Measurements from ENCODE around the gene ACSBG1. TPM values are rescaled to one million over a fixed set of nuclear protein-coding genes. Genes with fewer than 3 reads are reported as not detected.
A peak's percentile ranks its signal among the peaks of the same experiment; 100 is the strongest.

ACSBG1 gene
- total RNA-seq, 2 donors from 2014 or later, result 7.4 TPM; not detected in 1

DNA sequence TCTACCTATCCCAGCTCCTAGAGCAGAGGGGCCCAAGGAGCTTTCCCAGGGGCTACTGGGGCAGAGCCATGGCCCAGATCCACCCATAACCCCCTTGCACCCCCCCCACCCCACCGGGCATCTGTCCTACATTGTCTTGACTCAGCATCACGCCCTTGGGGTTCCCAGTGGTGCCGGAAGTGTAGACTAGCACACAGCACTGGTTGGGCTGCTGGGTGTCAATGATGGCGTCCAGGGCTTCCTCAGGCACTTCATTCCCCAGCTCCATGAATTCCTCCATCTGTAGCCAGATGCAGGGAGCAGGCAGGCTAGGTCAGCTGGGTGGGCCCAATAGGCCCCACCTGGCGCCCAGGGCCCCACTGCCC is 52.0 kb downstream of the ACSBG1 start:
- no peaks in the 10 kb centered on the region for H3K36me3 ChIP-seq
- no peak overlapping the region for H3K27ac ChIP-seq
- no peaks in the 10 kb centered on the region for H3K27me3 ChIP-seq (replicated peaks; ENCODE audit: insufficient read depth)
- whole genome bisulfite sequencing, result 92% methylated on average over 5 of the region's 5 CpGs
- no peaks in the 10 kb centered on the region for H3K4me1 ChIP-seq (replicated peaks)
- TF ChIP-seq, protein P1, sequence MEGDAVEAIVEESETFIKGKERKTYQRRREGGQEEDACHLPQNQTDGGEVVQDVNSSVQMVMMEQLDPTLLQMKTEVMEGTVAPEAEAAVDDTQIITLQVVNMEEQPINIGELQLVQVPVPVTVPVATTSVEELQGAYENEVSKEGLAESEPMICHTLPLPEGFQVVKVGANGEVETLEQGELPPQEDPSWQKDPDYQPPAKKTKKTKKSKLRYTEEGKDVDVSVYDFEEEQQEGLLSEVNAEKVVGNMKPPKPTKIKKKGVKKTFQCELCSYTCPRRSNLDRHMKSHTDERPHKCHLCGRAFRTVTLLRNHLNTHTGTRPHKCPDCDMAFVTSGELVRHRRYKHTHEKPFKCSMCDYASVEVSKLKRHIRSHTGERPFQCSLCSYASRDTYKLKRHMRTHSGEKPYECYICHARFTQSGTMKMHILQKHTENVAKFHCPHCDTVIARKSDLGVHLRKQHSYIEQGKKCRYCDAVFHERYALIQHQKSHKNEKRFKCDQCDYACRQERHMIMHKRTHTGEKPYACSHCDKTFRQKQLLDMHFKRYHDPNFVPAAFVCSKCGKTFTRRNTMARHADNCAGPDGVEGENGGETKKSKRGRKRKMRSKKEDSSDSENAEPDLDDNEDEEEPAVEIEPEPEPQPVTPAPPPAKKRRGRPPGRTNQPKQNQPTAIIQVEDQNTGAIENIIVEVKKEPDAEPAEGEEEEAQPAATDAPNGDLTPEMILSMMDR (IDR thresholded peaks at IDR 0.05), result no peak
- TF ChIP-seq POLR2A (IDR thresholded peaks at IDR 0.05) (no peak), POLR2AphosphoS5 (IDR thresholded peaks at IDR 0.05) (no peak)
- no peak overlapping the region for H3K4me3 ChIP-seq
- intact Hi-C loops (cut with DNase I), result no loop called here
- no peaks in the 10 kb centered on the region for H3K9me3 ChIP-seq
- no peak for DNase-seq (ENCODE audit: low spot score)

- Histone ChIP-seq H3K27me3 (replicated peaks; ENCODE audit: insufficient read depth) (no peaks in the 10 kb centered on the region), H3K4me1 (replicated peaks) (no peaks in the 10 kb centered on the region), H3K27ac (no peak overlapping the region), H3K36me3 (no peaks in the 10 kb centered on the region), H3K4me3 (no peak overlapping the region), H3K9me3 (no peaks in the 10 kb centered on the region)
- no peak for DNase-seq (ENCODE audit: low spot score)
- intact Hi-C loops (cut with DNase I), result loop anchor here (5.0 kb wide), 1 partner anchor 62 kb away; no protein-coding TSS in a partner anchor
- 78% methylated on average over 5 of the region's 5 CpGs for WGBS
- TF ChIP-seq POLR2AphosphoS5 (IDR thresholded peaks at IDR 0.05), result no peak
- TF ChIP-seq POLR2A (IDR thresholded peaks at IDR 0.05), result no peak
- TF ChIP-seq, protein P1 (IDR thresholded peaks at IDR 0.05), result no peak
Measured at GRCh38 chr15:78179906-78180305, 54.5 kb downstream of the ACSBG1 start.

DNA sequence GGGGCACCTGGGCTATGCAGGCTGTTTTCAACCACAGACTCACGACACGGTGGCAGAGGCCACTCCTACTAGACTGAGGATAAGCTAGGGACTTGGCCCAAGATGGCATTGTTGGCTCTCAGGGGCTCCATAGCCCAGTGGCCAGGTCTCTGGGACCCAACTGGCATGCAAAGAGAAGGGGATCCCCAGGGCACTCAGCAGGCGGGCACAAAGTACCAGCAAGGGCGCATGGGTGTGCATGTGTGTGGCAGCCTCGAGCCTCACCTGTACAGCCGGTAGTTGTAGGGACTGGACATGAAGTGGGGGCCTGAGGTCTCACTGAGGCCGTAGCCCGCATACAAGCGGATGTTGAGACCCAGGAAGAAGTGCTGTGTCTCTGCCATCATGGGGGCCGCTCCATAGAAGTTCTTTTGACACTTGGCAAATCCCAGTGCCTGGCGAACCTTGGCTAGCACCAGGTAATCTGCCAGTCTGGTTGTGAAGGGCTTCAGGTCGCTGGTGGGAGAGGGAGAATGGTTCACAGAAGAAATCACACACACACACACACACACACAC is 55.0 kb downstream of the ACSBG1 start:
- 89% methylated on average over 12 of the region's 12 CpGs for WGBS
- no peak overlapping the region for H3K4me3 ChIP-seq
- intact Hi-C loops (cut with DNase I), result loop anchor here (5.0 kb wide), 1 partner anchor 63 kb away; no protein-coding TSS in a partner anchor
- no peaks in the 10 kb centered on the region for H3K4me1 ChIP-seq (replicated peaks)
- no peaks in the 10 kb centered on the region for H3K9me3 ChIP-seq
- no peaks in the 10 kb centered on the region for H3K27me3 ChIP-seq (replicated peaks; ENCODE audit: insufficient read depth)
- no peaks in the 10 kb centered on the region for H3K36me3 ChIP-seq
- H3K27ac ChIP-seq, result no peak overlapping the region
- TF ChIP-seq, protein P1 (IDR thresholded peaks at IDR 0.05), result no peak
- no peak for TF ChIP-seq POLR2AphosphoS5 (IDR thresholded peaks at IDR 0.05)
- TF ChIP-seq POLR2A (IDR thresholded peaks at IDR 0.05), result no peak
- no peak for DNase-seq (ENCODE audit: low spot score)

- no peaks in the 10 kb centered on the region for H3K27me3 ChIP-seq (replicated peaks; ENCODE audit: insufficient read depth)
- DNase-seq (ENCODE audit: low spot score), result no peak
- no peaks in the 10 kb centered on the region for H3K36me3 ChIP-seq
- no peak overlapping the region for H3K27ac ChIP-seq
- intact Hi-C loops (cut with DNase I), result loop anchor here (5.0 kb wide), 1 partner anchor 64 kb away; no protein-coding TSS in a partner anchor
- no peaks in the 10 kb centered on the region for H3K9me3 ChIP-seq
- H3K4me1 ChIP-seq (replicated peaks), result no peaks in the 10 kb centered on the region
- TF ChIP-seq POLR2AphosphoS5 (IDR thresholded peaks at IDR 0.05), result no peak
- TF ChIP-seq, protein P1 (IDR thresholded peaks at IDR 0.05), result no peak
- TF ChIP-seq POLR2A (IDR thresholded peaks at IDR 0.05), result no peak
- 86% methylated on average over 6 of the region's 6 CpGs for WGBS
- no peak overlapping the region for H3K4me3 ChIP-seq
Measured at GRCh38 chr15:78178064-78178463, 56.3 kb downstream of the ACSBG1 start.

- peak; percentile 28 for DNase-seq (ENCODE audit: low spot score)
- no peak overlapping the region for H3K4me3 ChIP-seq
- no peaks in the 10 kb centered on the region for H3K27me3 ChIP-seq (replicated peaks; ENCODE audit: insufficient read depth)
- no peaks in the 10 kb centered on the region for H3K4me1 ChIP-seq (replicated peaks)
- 25% methylated on average over 9 of the region's 12 CpGs for WGBS
- intact Hi-C loops (cut with DNase I), result loop anchor here (5.0 kb wide), 1 partner anchor 65 kb away; no protein-coding TSS in a partner anchor
- no peak overlapping the region for H3K27ac ChIP-seq
- no peaks in the 10 kb centered on the region for H3K9me3 ChIP-seq
- TF ChIP-seq, protein P1 (IDR thresholded peaks at IDR 0.05), result peak in 3 of 4 experiments; percentile 43 to 70 (median 56)
- TF ChIP-seq POLR2AphosphoS5 (IDR thresholded peaks at IDR 0.05), result no peak
- H3K36me3 ChIP-seq, result no peaks in the 10 kb centered on the region
Measured at GRCh38 chr15:78177447-78177873, 56.9 kb downstream of the ACSBG1 start.

All from prostate gland (tissue), 2 donors.